ENCODE results near the gene GABBR2.

Gene GABBR2

GRCh38 chr9:98359569-98359968 is 349.2 kb downstream of the GABBR2 start:
- H3K9me3 ChIP-seq (ENCODE audit: control insufficient read depth, low read length): no peaks in the 10 kb centered on the region
- no peaks in the 10 kb centered on the region for H3K27me3 ChIP-seq (replicated peaks; ENCODE audit: control insufficient read depth, insufficient read depth, low read length, poor library complexity, severe bottlenecking)
- H3K4me1 ChIP-seq (ENCODE audit: control insufficient read depth, insufficient read depth, low read length, poor library complexity, severe bottlenecking): no peaks in the 10 kb centered on the region
- no peaks in the 10 kb centered on the region for H3K36me3 ChIP-seq (ENCODE audit: control insufficient read depth, insufficient read depth, low read length)
- no peak overlapping the region for H3K27ac ChIP-seq (ENCODE audit: insufficient read depth, low read length, poor library complexity, severe bottlenecking)
- no peak overlapping the region for H3K4me3 ChIP-seq (ENCODE audit: insufficient read depth, low read depth, low read length, poor library complexity, severe bottlenecking)
- no peak for DNase-seq

GRCh38 chr9:98357921-98358535 is 350.7 kb downstream of the GABBR2 start:
- no peak overlapping the region for H3K4me3 ChIP-seq (ENCODE audit: insufficient read depth, low read depth, low read length, poor library complexity, severe bottlenecking)
- no peaks in the 10 kb centered on the region for H3K27me3 ChIP-seq (replicated peaks; ENCODE audit: control insufficient read depth, insufficient read depth, low read length, poor library complexity, severe bottlenecking)
- no peak for DNase-seq
- H3K9me3 ChIP-seq (ENCODE audit: control insufficient read depth, low read length): no peaks in the 10 kb centered on the region
- H3K27ac ChIP-seq (ENCODE audit: insufficient read depth, low read length, poor library complexity, severe bottlenecking): no peak overlapping the region
- no peaks in the 10 kb centered on the region for H3K36me3 ChIP-seq (ENCODE audit: control insufficient read depth, insufficient read depth, low read length)
- no peaks in the 10 kb centered on the region for H3K4me1 ChIP-seq (ENCODE audit: control insufficient read depth, insufficient read depth, low read length, poor library complexity, severe bottlenecking)

- Histone ChIP-seq H3K27ac (ENCODE audit: insufficient read depth, low read length, poor library complexity, severe bottlenecking) (no peak overlapping the region), H3K9me3 (ENCODE audit: control insufficient read depth, low read length) (no peaks in the 10 kb centered on the region)
- no peak for DNase-seq
Measured at GRCh38 chr9:98356953-98357690, 351.6 kb downstream of the GABBR2 start.

GRCh38 chr9:98356326-98356725 is 352.4 kb downstream of the GABBR2 start:
- Histone ChIP-seq H3K27ac (ENCODE audit: insufficient read depth, low read length, poor library complexity, severe bottlenecking) (no peak overlapping the region), H3K4me3 (ENCODE audit: insufficient read depth, low read depth, low read length, poor library complexity, severe bottlenecking) (no peak overlapping the region), H3K4me1 (ENCODE audit: control insufficient read depth, insufficient read depth, low read length, poor library complexity, severe bottlenecking) (no peaks in the 10 kb centered on the region), H3K27me3 (replicated peaks; ENCODE audit: control insufficient read depth, insufficient read depth, low read length, poor library complexity, severe bottlenecking) (peaks cover 3% of the 10 kb centered on the region), H3K9me3 (ENCODE audit: control insufficient read depth, low read length) (no peaks in the 10 kb centered on the region), H3K36me3 (ENCODE audit: control insufficient read depth, insufficient read depth, low read length) (no peaks in the 10 kb centered on the region)
- DNase-seq: no peak

More at GRCh38 chr9:98356953-98357690, 351.6 kb downstream of the GABBR2 start:
- Histone ChIP-seq H3K36me3 (ENCODE audit: control insufficient read depth, insufficient read depth, low read length) (no peaks in the 10 kb centered on the region), H3K4me3 (ENCODE audit: insufficient read depth, low read depth, low read length, poor library complexity, severe bottlenecking) (no peak overlapping the region), H3K27me3 (replicated peaks; ENCODE audit: control insufficient read depth, insufficient read depth, low read length, poor library complexity, severe bottlenecking) (peaks cover 3% of the 10 kb centered on the region), H3K4me1 (ENCODE audit: control insufficient read depth, insufficient read depth, low read length, poor library complexity, severe bottlenecking) (no peaks in the 10 kb centered on the region)

- no peak for DNase-seq
- Histone ChIP-seq H3K9me3 (ENCODE audit: control insufficient read depth, low read length) (no peaks in the 10 kb centered on the region), H3K27me3 (replicated peaks; ENCODE audit: control insufficient read depth, insufficient read depth, low read length, poor library complexity, severe bottlenecking) (peaks cover 3% of the 10 kb centered on the region), H3K4me3 (ENCODE audit: insufficient read depth, low read depth, low read length, poor library complexity, severe bottlenecking) (no peak overlapping the region), H3K27ac (ENCODE audit: insufficient read depth, low read length, poor library complexity, severe bottlenecking) (no peak overlapping the region), H3K36me3 (ENCODE audit: control insufficient read depth, insufficient read depth, low read length) (no peaks in the 10 kb centered on the region), H3K4me1 (ENCODE audit: control insufficient read depth, insufficient read depth, low read length, poor library complexity, severe bottlenecking) (no peaks in the 10 kb centered on the region)
Measured at GRCh38 chr9:98351370-98351769, 357.4 kb downstream of the GABBR2 start.

GRCh38 chr9:98347642-98348041 is 361.1 kb downstream of the GABBR2 start:
- Histone ChIP-seq H3K4me3 (ENCODE audit: insufficient read depth, low read depth, low read length, poor library complexity, severe bottlenecking) (no peak overlapping the region), H3K27me3 (replicated peaks; ENCODE audit: control insufficient read depth, insufficient read depth, low read length, poor library complexity, severe bottlenecking) (peaks cover 2% of the 10 kb centered on the region), H3K27ac (ENCODE audit: insufficient read depth, low read length, poor library complexity, severe bottlenecking) (no peak overlapping the region), H3K9me3 (ENCODE audit: control insufficient read depth, low read length) (no peaks in the 10 kb centered on the region), H3K36me3 (ENCODE audit: control insufficient read depth, insufficient read depth, low read length) (no peaks in the 10 kb centered on the region), H3K4me1 (ENCODE audit: control insufficient read depth, insufficient read depth, low read length, poor library complexity, severe bottlenecking) (no peaks in the 10 kb centered on the region)
- no peak for DNase-seq

GRCh38 chr9:98345011-98345410 is 363.7 kb downstream of the GABBR2 start:
- no peak for DNase-seq
- Histone ChIP-seq H3K9me3 (ENCODE audit: control insufficient read depth, low read length) (no peaks in the 10 kb centered on the region), H3K4me3 (ENCODE audit: insufficient read depth, low read depth, low read length, poor library complexity, severe bottlenecking) (no peak overlapping the region), H3K27ac (ENCODE audit: insufficient read depth, low read length, poor library complexity, severe bottlenecking) (no peak overlapping the region), H3K36me3 (ENCODE audit: control insufficient read depth, insufficient read depth, low read length) (no peaks in the 10 kb centered on the region), H3K4me1 (ENCODE audit: control insufficient read depth, insufficient read depth, low read length, poor library complexity, severe bottlenecking) (no peaks in the 10 kb centered on the region), H3K27me3 (replicated peaks; ENCODE audit: control insufficient read depth, insufficient read depth, low read length, poor library complexity, severe bottlenecking) (no peaks in the 10 kb centered on the region)

- no peak overlapping the region for H3K4me3 ChIP-seq (ENCODE audit: insufficient read depth, low read depth, low read length, poor library complexity, severe bottlenecking)
- H3K27me3 ChIP-seq (replicated peaks; ENCODE audit: control insufficient read depth, insufficient read depth, low read length, poor library complexity, severe bottlenecking): no peaks in the 10 kb centered on the region
- no peak for DNase-seq
- H3K4me1 ChIP-seq (ENCODE audit: control insufficient read depth, insufficient read depth, low read length, poor library complexity, severe bottlenecking): no peaks in the 10 kb centered on the region
- H3K9me3 ChIP-seq (ENCODE audit: control insufficient read depth, low read length): no peaks in the 10 kb centered on the region
- H3K27ac ChIP-seq (ENCODE audit: insufficient read depth, low read length, poor library complexity, severe bottlenecking): no peak overlapping the region
- no peaks in the 10 kb centered on the region for H3K36me3 ChIP-seq (ENCODE audit: control insufficient read depth, insufficient read depth, low read length)
Measured at GRCh38 chr9:98344581-98344980, 364.2 kb downstream of the GABBR2 start.

- Histone ChIP-seq H3K4me3 (ENCODE audit: insufficient read depth, low read depth, low read length, poor library complexity, severe bottlenecking) (no peak overlapping the region), H3K27me3 (replicated peaks; ENCODE audit: control insufficient read depth, insufficient read depth, low read length, poor library complexity, severe bottlenecking) (no peaks in the 10 kb centered on the region), H3K27ac (ENCODE audit: insufficient read depth, low read length, poor library complexity, severe bottlenecking) (no peak overlapping the region), H3K4me1 (ENCODE audit: control insufficient read depth, insufficient read depth, low read length, poor library complexity, severe bottlenecking) (no peaks in the 10 kb centered on the region), H3K9me3 (ENCODE audit: control insufficient read depth, low read length) (no peaks in the 10 kb centered on the region), H3K36me3 (ENCODE audit: control insufficient read depth, insufficient read depth, low read length) (no peaks in the 10 kb centered on the region)
- no peak for DNase-seq
Measured at GRCh38 chr9:98342820-98343210, 365.9 kb downstream of the GABBR2 start.

GRCh38 chr9:98342098-98342819 is 366.5 kb downstream of the GABBR2 start:
- no peak for DNase-seq
- Histone ChIP-seq H3K36me3 (ENCODE audit: control insufficient read depth, insufficient read depth, low read length) (no peaks in the 10 kb centered on the region), H3K4me3 (ENCODE audit: insufficient read depth, low read depth, low read length, poor library complexity, severe bottlenecking) (no peak overlapping the region), H3K27ac (ENCODE audit: insufficient read depth, low read length, poor library complexity, severe bottlenecking) (no peak overlapping the region), H3K9me3 (ENCODE audit: control insufficient read depth, low read length) (no peaks in the 10 kb centered on the region), H3K4me1 (ENCODE audit: control insufficient read depth, insufficient read depth, low read length, poor library complexity, severe bottlenecking) (no peaks in the 10 kb centered on the region), H3K27me3 (replicated peaks; ENCODE audit: control insufficient read depth, insufficient read depth, low read length, poor library complexity, severe bottlenecking) (no peaks in the 10 kb centered on the region)
